H1 (cell line): Measurements from ENCODE around the gene LRRC15. TPM values are rescaled to one million over a fixed set of nuclear protein-coding genes. Genes with fewer than 3 reads are reported as not detected.
A peak's percentile ranks its signal among the peaks of the same experiment; 100 is the strongest.

Experiments used
- CTCF ChIA-PET: fragments of 300-600 bp; sonication (Branson Sonifier 250); formaldehyde crosslinking; loops from one replicate; lab custom pipeline; 2021; ENCODE audit not compliant: partially characterized antibody; lab: Charles Lee
- POLR2A ChIA-PET: fragments of 300-600 bp; sonication (Branson Sonifier 250); formaldehyde crosslinking; loops from one replicate; lab custom pipeline; 2021; ENCODE audit warnings: inconsistent platforms; ENCODE audit not compliant: partially characterized antibody; lab: Charles Lee
- DNase-seq, 2 experiments: peaks; one replicate each; pipeline versions ENCODE4 v3.0.0 to v3.0.0-alpha.2; 2010 to 2022; ENCODE audit warnings: low spot score in 2 of 2, low read depth in 1 of 2, mixed read lengths in 1 of 2
- FAIRE-seq: peaks from 2 replicates; lab custom pipeline; 2011; peaks lifted over from hg19 to GRCh38; lab: Jason Lieb, UNC
- H2AFZ ChIP-seq: 2 replicates; pipeline ENCODE4 v1.8.1; 2012; ENCODE audit warnings: low read length, inconsistent platforms
- H2AK5ac ChIP-seq: 2 replicates; pipeline ENCODE4 v1.6.1; 2013; ENCODE audit warnings: low read depth, low read length
- H2BK120ac ChIP-seq: replicated peaks from 2 replicates; pipeline ENCODE3; 2013; ENCODE audit warnings: low read depth, low read length, inconsistent platforms
- H2BK12ac ChIP-seq: 2 replicates; pipeline ENCODE4 v1.6.1; 2013; ENCODE audit warnings: low read depth, low read length
- H2BK15ac ChIP-seq: 2 replicates; pipeline ENCODE4 v1.6.1; 2013; ENCODE audit warnings: low read length
- H2BK20ac ChIP-seq: 2 replicates; pipeline ENCODE4 v1.6.1; 2013; ENCODE audit warnings: low read length
- H2BK5ac ChIP-seq: 2 replicates; pipeline ENCODE4 v1.6.1; 2013; ENCODE audit warnings: low read depth, low read length
- H3K14ac ChIP-seq: 2 replicates; pipeline ENCODE4 v1.6.1; 2013; ENCODE audit warnings: inconsistent platforms; ENCODE audit not compliant: insufficient read length
- H3K18ac ChIP-seq: 2 replicates; pipeline ENCODE4 v1.6.1; 2013; ENCODE audit warnings: low read length; ENCODE audit errors: extremely low read depth
- H3K23ac ChIP-seq: 2 replicates; pipeline ENCODE4 v1.6.1; 2013; ENCODE audit warnings: inconsistent platforms; ENCODE audit not compliant: insufficient read length
- H3K23me2 ChIP-seq: 2 replicates; pipeline ENCODE4 v1.6.1; 2013; ENCODE audit warnings: low read depth, low read length
- H3K27ac ChIP-seq: 2 replicates; pipeline ENCODE4 v1.6.1; 2011; ENCODE audit warnings: low read depth, low read length, inconsistent platforms
- H3K27me3 ChIP-seq, 4 experiments: replicated peaks in 1 of 4; 1 replicate in 1 of 4; 2 replicates in 3 of 4; pipeline versions ENCODE4 v1.6.1 to v1.8.1; 2011 to 2013; ENCODE audit warnings: low read length in 3 of 4, mild to moderate bottlenecking in 3 of 4, inconsistent platforms in 2 of 4, mixed read lengths in 2 of 4, moderate library complexity in 1 of 4; ENCODE audit not compliant: control insufficient read depth in 3 of 4, insufficient read depth in 3 of 4; ENCODE audit errors: extremely low read depth in 1 of 4
- H3K36me3 ChIP-seq, 4 experiments: 2 replicates each; pipeline versions ENCODE4 v1.6.1 to v1.8.1; 2011 to 2013; ENCODE audit warnings: mild to moderate bottlenecking in 4 of 4, low read length in 3 of 4, moderate library complexity in 2 of 4, control low read depth in 1 of 4, inconsistent platforms in 1 of 4; ENCODE audit not compliant: insufficient read depth in 4 of 4, control insufficient read depth in 2 of 4
- H3K4ac ChIP-seq: replicated peaks from 2 replicates; pipeline ENCODE3; 2013; ENCODE audit warnings: low read length, low read depth, mixed read lengths, inconsistent platforms; ENCODE audit not compliant: insufficient read length
- H3K4me1 ChIP-seq, 4 experiments: replicated peaks in 1 of 4; 1 replicate in 1 of 4; 2 replicates in 3 of 4; pipeline versions ENCODE4 v1.6.1 to v1.8.1; 2011 to 2013; ENCODE audit warnings: low read length in 3 of 4, inconsistent platforms in 2 of 4, mixed read lengths in 1 of 4; ENCODE audit not compliant: insufficient read depth in 4 of 4, control insufficient read depth in 3 of 4
- H3K4me2 ChIP-seq, 2 experiments: 2 replicates each; pipeline versions ENCODE4 v1.6.1 to v1.8.1; 2011 to 2013; ENCODE audit warnings: low read depth in 2 of 2, low read length in 2 of 2, control low read depth in 1 of 2, inconsistent platforms in 1 of 2, mild to moderate bottlenecking in 1 of 2; ENCODE audit not compliant: insufficient read depth in 1 of 2
- H3K4me3 ChIP-seq, 4 experiments: fragments of 200-600, 300-600 bp in 1 of 4; sonication (generic), shearing (Covaris generic), sonication (Bioruptor Twin) in 1 of 4; 2 replicates each; pipeline versions ENCODE4 v1.5.1 to v1.8.1; 2011 to 2016; ENCODE audit warnings: low read length in 4 of 4, low read depth in 3 of 4, control low read depth in 2 of 4, inconsistent platforms in 2 of 4, mild to moderate bottlenecking in 2 of 4, mixed read lengths in 1 of 4, moderate library complexity in 1 of 4; ENCODE audit not compliant: insufficient read depth in 2 of 4; ENCODE audit errors: extremely low read depth in 1 of 4
- H3K56ac ChIP-seq: replicated peaks from 2 replicates; pipeline ENCODE3; 2013; ENCODE audit warnings: low read depth, mild to moderate bottlenecking, mixed read lengths, low read length, inconsistent platforms; ENCODE audit not compliant: insufficient read length
- H3K79me1 ChIP-seq: 2 replicates; pipeline ENCODE4 v1.6.1; 2013; ENCODE audit warnings: low read depth, low read length, control low read depth
- H3K79me2 ChIP-seq, 2 experiments: 2 replicates each; pipeline versions ENCODE4 v1.6.1 to v1.8.1; 2012 to 2013; ENCODE audit warnings: low read length in 2 of 2, mild to moderate bottlenecking in 2 of 2, inconsistent platforms in 1 of 2; ENCODE audit not compliant: insufficient read depth in 2 of 2, control insufficient read depth in 1 of 2
- H3K9ac ChIP-seq, 4 experiments: replicated peaks in 1 of 4; 1 replicate in 1 of 4; 2 replicates in 3 of 4; pipeline versions ENCODE4 v1.6.1 to v1.8.1; 2011 to 2013; ENCODE audit warnings: low read depth in 3 of 4, low read length in 3 of 4, control low read depth in 2 of 4, mild to moderate bottlenecking in 2 of 4, moderate library complexity in 2 of 4, inconsistent platforms in 1 of 4; ENCODE audit errors: extremely low read depth in 1 of 4
- H3K9me3 ChIP-seq, 2 experiments: 2 replicates each; pipeline versions ENCODE4 v1.6.1 to v1.8.1; 2012 to 2013; ENCODE audit warnings: mild to moderate bottlenecking in 2 of 2, moderate library complexity in 2 of 2, control low read depth in 1 of 2, inconsistent platforms in 1 of 2, low read depth in 1 of 2, low read length in 1 of 2, mixed read lengths in 1 of 2; ENCODE audit not compliant: insufficient read depth in 2 of 2
- H4K20me1 ChIP-seq, 2 experiments: replicated peaks in 1 of 2; 2 replicates each; pipeline versions ENCODE3 to v1.8.1; 2011 to 2013; ENCODE audit warnings: inconsistent platforms in 2 of 2, low read length in 2 of 2, mild to moderate bottlenecking in 1 of 2; ENCODE audit not compliant: insufficient read depth in 2 of 2, control insufficient read depth in 1 of 2
- H4K5ac ChIP-seq: 2 replicates; pipeline ENCODE4 v1.6.1; 2013; ENCODE audit warnings: low read length, low read depth, mixed read lengths, inconsistent platforms; ENCODE audit not compliant: insufficient read length
- H4K8ac ChIP-seq: 2 replicates; pipeline ENCODE4 v1.8.0; 2013; ENCODE audit warnings: mild to moderate bottlenecking, moderate library complexity, low read length, inconsistent platforms; ENCODE audit not compliant: insufficient read depth; ENCODE audit errors: extremely low read depth
- H4K91ac ChIP-seq: replicated peaks from 2 replicates; pipeline ENCODE3; 2013; ENCODE audit warnings: low read length, mixed read lengths, inconsistent platforms; ENCODE audit not compliant: insufficient read length
- HDAC2 ChIP-seq, 2 experiments: fragments of 300-600 bp in 1 of 2; sonication (generic) in 1 of 2; IDR thresholded peaks; 2 replicates each; pipeline ENCODE4 v1.6.1; 2011 to 2012; ENCODE audit warnings: low read depth in 2 of 2, low read length in 2 of 2, mild to moderate bottlenecking in 2 of 2, moderate library complexity in 2 of 2, borderline replicate concordance in 1 of 2, inconsistent platforms in 1 of 2
- SIX5 ChIP-seq: IDR thresholded peaks from 2 replicates; pipeline ENCODE4 v1.6.1; 2011; ENCODE audit warnings: mild to moderate bottlenecking, low read depth, low read length
- WGBS, 2 experiments: shearing (Covaris generic) in 1 of 2; methylation state at CpG; one replicate each; pipeline versions ENCODE4 v1.1.6 to v1.1.7; 2013 to 2015; ENCODE audit warnings: low lambda C conversion rate in 2 of 2, mixed read lengths in 2 of 2, inconsistent platforms in 1 of 2, low coverage in 1 of 2, missing lambda C conversion rate in 1 of 2; ENCODE audit not compliant: insufficient replicate concordance in 2 of 2, insufficient coverage in 1 of 2, insufficient read length in 1 of 2; ENCODE audit errors: extremely low coverage in 1 of 2, missing lambda C conversion rate in 1 of 2; 5-methylcytosine and 5-hydroxymethylcytosine counted together
- polyA plus RNA-seq, 7 experiments: library from polyadenylated mRNA; depleted of rRNA in 3 of 7; stranded (reverse) in 5 of 7; unstranded in 2 of 7; fragments of >200 nt in 5 of 7; fragments of 200-250 nt in 2 of 7; gene quantifications; 1 replicate in 5 of 7; 2 replicates in 1 of 7; 4 replicates in 1 of 7; pipeline versions ENCODE4 v1.2.1 to v1.2.3, GENCODE V29; 2011 to 2013; ENCODE audit warnings: missing spikeins in 2 of 7, mixed read lengths in 2 of 7
- total RNA-seq: library from RNA; stranded (reverse); fragmentation: NEBNext Ultra II Directional; extraction: Animal tissue kit (Norgen Biotek cat#: 25700); gene quantifications from 2 replicates; pipeline ENCODE4 v1.2.1, GENCODE V29; 2021
- TF ChIP-seq, protein P1 (sequence below): IDR thresholded peaks from 2 replicates; pipeline ENCODE4 v1.6.1; 2011; ENCODE audit warnings: low read length, improper control_type of control experiment

Gene LRRC15
- total and polyA plus RNA-seq, 2 of the 8 experiments (the other 6 are each of a cell fraction or from before 2014, with no cell fraction given), result 0.15 to 0.37 TPM

DNA sequence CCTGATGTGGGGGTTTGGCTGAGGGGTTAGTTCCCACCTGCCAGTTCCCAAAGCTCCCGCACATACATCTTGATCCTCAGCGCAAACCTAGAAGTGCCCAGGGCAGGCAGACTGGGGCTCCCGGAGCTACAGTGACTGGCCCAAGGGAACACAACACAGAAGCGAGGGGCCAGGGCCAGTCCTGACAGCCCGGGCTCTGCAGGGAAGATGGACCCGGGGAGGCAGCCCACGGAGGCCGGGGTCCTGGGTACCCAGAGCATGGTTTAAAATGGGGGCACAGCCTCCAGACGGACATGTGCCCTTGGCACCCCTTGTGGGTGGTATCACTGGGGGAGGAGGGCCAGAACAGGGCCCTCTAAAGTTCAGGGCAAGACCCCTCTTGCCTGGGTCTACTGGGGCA, 23.5 kb downstream of the LRRC15 start:
- no peak for DNase-seq
- CTCF ChIA-PET, result interaction anchor here (0.7 to 15.8 kb wide), 9 partner anchors 11 to 582 kb away, joined by 3 to 344 read pairs (median 37); partner anchors contain the start of genes GP5 and LRRC15
- H3K79me2 ChIP-seq, result no peaks in the 10 kb centered on the region
- H3K27me3 ChIP-seq, result peaks cover 0 to 20% (median 11%) of the 10 kb centered on the region in 4 experiments; a peak in 6 of 7 replicates
- H2BK5ac ChIP-seq, result no peak overlapping the region
- no peak overlapping the region for H3K9ac ChIP-seq
- no peak overlapping the region for H2AFZ ChIP-seq
- no peak overlapping the region for H3K23ac ChIP-seq
- no peak overlapping the region for H3K4ac ChIP-seq
- H4K5ac ChIP-seq, result no peak overlapping the region
- H3K27ac ChIP-seq, result no peak overlapping the region
- POLR2A ChIA-PET, result interaction anchor here (1.3 kb wide), 1 partner anchor 12 kb away, joined by 3 read pairs; no protein-coding TSS in a partner anchor
- H3K18ac ChIP-seq, result no peak overlapping the region
- no peaks in the 10 kb centered on the region for H3K23me2 ChIP-seq
- H3K14ac ChIP-seq, result no peak overlapping the region
- no peak overlapping the region for H2BK12ac ChIP-seq
- TF ChIP-seq SIX5 (no peak), HDAC2 (IDR thresholded peaks at IDR 0.05; ENCODE audit: borderline replicate concordance in 1 of 2, low read depth in 2 of 2, low read length in 2 of 2) (no peak)
- TF ChIP-seq, protein P1, sequence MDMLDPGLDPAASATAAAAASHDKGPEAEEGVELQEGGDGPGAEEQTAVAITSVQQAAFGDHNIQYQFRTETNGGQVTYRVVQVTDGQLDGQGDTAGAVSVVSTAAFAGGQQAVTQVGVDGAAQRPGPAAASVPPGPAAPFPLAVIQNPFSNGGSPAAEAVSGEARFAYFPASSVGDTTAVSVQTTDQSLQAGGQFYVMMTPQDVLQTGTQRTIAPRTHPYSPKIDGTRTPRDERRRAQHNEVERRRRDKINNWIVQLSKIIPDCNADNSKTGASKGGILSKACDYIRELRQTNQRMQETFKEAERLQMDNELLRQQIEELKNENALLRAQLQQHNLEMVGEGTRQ, result no peak
- peaks cover 0 to 7% (median 5%) of the 10 kb centered on the region in 4 experiments; a peak in 6 of 7 replicates for H3K4me1 ChIP-seq
- H3K4me3 ChIP-seq, result no peak overlapping the region
- no peak overlapping the region for H3K56ac ChIP-seq
- FAIRE-seq, result no peak
- H2BK20ac ChIP-seq, result no peak overlapping the region
- H4K20me1 ChIP-seq, result no peaks in the 10 kb centered on the region
- H4K91ac ChIP-seq, result no peak overlapping the region
- no peaks in the 10 kb centered on the region for H3K9me3 ChIP-seq
- H3K4me2 ChIP-seq, result no peak overlapping the region
- H3K36me3 ChIP-seq, result no peaks in the 10 kb centered on the region
- H2BK120ac ChIP-seq, result no peak overlapping the region
- H2BK15ac ChIP-seq, result 0 out of 2 replicates have a peak overlapping the region, but pooled peaks have one; percentile 0
- no peak overlapping the region for H4K8ac ChIP-seq
- 85% methylated on average over 7 of the region's 9 CpGs; no CpG with 5 or more reads in 1 of the 2 experiments for WGBS, 2 experiments
- no peak overlapping the region for H2AK5ac ChIP-seq
- no peaks in the 10 kb centered on the region for H3K79me1 ChIP-seq
